SK-N-SH (cell line): ENCODE data around the gene OR5AK2. TPM values are rescaled to one million over a fixed set of nuclear protein-coding genes. Genes with fewer than 3 reads are reported as not detected.
"Not testable (repeated sequence)": the region's sequence is repeated elsewhere in the genome, so short reads cannot be mapped to it uniquely, and the experiment has no call there.

Experiments
- CTCF ChIA-PET: fragments of 300-600, 350-600 bp; formaldehyde crosslinking; extraction: SDS; loops from one replicate; lab custom pipeline; 2021; lab: Yijun Ruan, JAX
- POLR2A ChIA-PET: fragments of 350-600 bp; sonication (Branson Sonifier 250); formaldehyde crosslinking; extraction: SDS; loops from one replicate; lab custom pipeline; 2020; ENCODE audit warnings: antibody characterized with exemption, inconsistent platforms; lab: Yijun Ruan, JAX
- DNase-seq: peaks from one replicate; pipeline ENCODE4 v3.0.0; 2012
- H2AFZ ChIP-seq: fragments of 200-600 bp; sonication (generic); 2 replicates; pipeline ENCODE4 v1.8.1; 2016; ENCODE audit warnings: antibody characterized with exemption, mild to moderate bottlenecking, low read depth
- H3F3A ChIP-seq: fragments of 200-600 bp; sonication (generic); replicated peaks from 2 replicates; pipeline ENCODE3; 2016; ENCODE audit warnings: antibody characterized with exemption, mild to moderate bottlenecking; ENCODE audit not compliant: insufficient read depth
- H3K27ac ChIP-seq, 2 experiments: fragments of 200-500 bp in 1 of 2; fragments of 200-600 bp in 1 of 2; sonication (Bioruptor generic) in 1 of 2; sonication (generic), shearing (Covaris generic) in 1 of 2; 2 replicates each; pipeline versions ENCODE4 v1.5.1 to v1.6.1; 2014 to 2016; ENCODE audit warnings: low read depth in 2 of 2, inconsistent platforms in 1 of 2, low read length in 1 of 2, mild to moderate bottlenecking in 1 of 2, mixed read lengths in 1 of 2
- H3K27me3 ChIP-seq: fragments of 200-600 bp; sonication (generic), shearing (Covaris generic); 2 replicates; pipeline ENCODE4 v1.6.1; 2016; ENCODE audit warnings: mixed run types; ENCODE audit not compliant: insufficient read depth
- H3K36me3 ChIP-seq, 2 experiments: fragments of 200-500 bp in 1 of 2; fragments of 200-600 bp in 1 of 2; sonication (Bioruptor generic) in 1 of 2; sonication (generic) in 1 of 2; replicated peaks in 1 of 2; 2 replicates each; pipeline versions ENCODE3 to v1.5.1; 2014 to 2016; ENCODE audit warnings: low read length in 1 of 2, mild to moderate bottlenecking in 1 of 2; ENCODE audit not compliant: insufficient read depth in 2 of 2, control insufficient read depth in 1 of 2
- H3K4me1 ChIP-seq, 2 experiments: fragments of 200-500 bp in 1 of 2; fragments of 200-600 bp in 1 of 2; sonication (Bioruptor generic) in 1 of 2; sonication (generic), shearing (Covaris generic) in 1 of 2; 2 replicates each; pipeline versions ENCODE4 v1.5.1 to v1.6.1; 2014 to 2016; ENCODE audit warnings: low read depth in 1 of 2, low read length in 1 of 2, mixed run types in 1 of 2; ENCODE audit not compliant: insufficient read depth in 2 of 2, control insufficient read depth in 1 of 2
- H3K4me2 ChIP-seq: fragments of 200-600 bp; sonication (generic), shearing (Covaris generic); 2 replicates; pipeline ENCODE4 v1.6.1; 2017; ENCODE audit warnings: mixed run types
- H3K4me3 ChIP-seq, 2 experiments: fragments of 200-500 bp in 1 of 2; fragments of 200-600 bp in 1 of 2; sonication (Bioruptor generic) in 1 of 2; sonication (generic), shearing (Covaris generic) in 1 of 2; 2 replicates each; pipeline versions ENCODE4 v1.5.1 to v1.8.1; 2014 to 2016; ENCODE audit warnings: low read depth in 2 of 2, inconsistent platforms in 1 of 2, low read length in 1 of 2, mild to moderate bottlenecking in 1 of 2, mixed read lengths in 1 of 2, moderate library complexity in 1 of 2
- H3K79me2 ChIP-seq: fragments of 200-600 bp; sonication (generic); 2 replicates; pipeline ENCODE4 v1.8.1; 2017; ENCODE audit warnings: mild to moderate bottlenecking; ENCODE audit not compliant: insufficient read depth
- H3K9ac ChIP-seq: fragments of 200-600 bp; sonication (generic); 2 replicates; pipeline ENCODE4 v1.6.1; 2017; ENCODE audit warnings: mixed run types
- H3K9me2 ChIP-seq: fragments of 200-600 bp; sonication (generic); 2 replicates; pipeline ENCODE4 v1.6.1; 2017; ENCODE audit warnings: mixed run types
- H3K9me3 ChIP-seq: fragments of 200-600 bp; sonication (generic); 2 replicates; pipeline ENCODE4 v1.6.1; 2017; ENCODE audit warnings: mixed run types, mild to moderate bottlenecking, moderate library complexity
- H4K20me1 ChIP-seq: fragments of 200-600 bp; sonication (generic); 2 replicates; pipeline ENCODE4 v1.6.1; 2017; ENCODE audit warnings: mild to moderate bottlenecking, mixed run types; ENCODE audit not compliant: insufficient read depth
- EP300 ChIP-seq, 2 experiments: IDR thresholded peaks; 2 replicates each; pipeline versions ENCODE4 v1.4.0 to v1.6.1; 2012; ENCODE audit warnings: borderline replicate concordance in 1 of 2, low read depth in 1 of 2, low read length in 1 of 2
- EZH2phosphoT487 ChIP-seq: fragments of 200-600 bp; sonication (generic); IDR thresholded peaks from 2 replicates; pipeline ENCODE4 v1.6.1; 2017; ENCODE audit warnings: low read depth, mixed run types, mild to moderate bottlenecking, antibody characterized with exemption, moderate library complexity, borderline replicate concordance
- FOXJ3 ChIP-seq: sonication (generic); formaldehyde crosslinking; IDR thresholded peaks from 2 replicates; pipeline ENCODE4 v1.5.1; 2020; ENCODE audit warnings: mild to moderate bottlenecking, missing genetic modification reagents
- FOXM1 ChIP-seq: IDR thresholded peaks from 2 replicates; pipeline ENCODE4 v1.4.0; 2012; ENCODE audit warnings: low read depth, mild to moderate bottlenecking
- JUND ChIP-seq: IDR thresholded peaks from 2 replicates; pipeline ENCODE4 v1.4.0; 2012
- MXI1 ChIP-seq: IDR thresholded peaks from 2 replicates; pipeline ENCODE4 v1.6.1; 2012; ENCODE audit warnings: mild to moderate bottlenecking, low read depth, low read length, improper control_type of control experiment
- NFIC ChIP-seq: IDR thresholded peaks from 2 replicates; pipeline ENCODE4 v1.4.0; 2012; ENCODE audit warnings: borderline replicate concordance
- NRF1 ChIP-seq: IDR thresholded peaks from 2 replicates; pipeline ENCODE4 v1.6.1; 2012; ENCODE audit warnings: low read depth, mild to moderate bottlenecking, low read length
- POLR2AphosphoS5 ChIP-seq: IDR thresholded peaks from 2 replicates; pipeline ENCODE4 v1.6.1; 2012; ENCODE audit warnings: low read depth, low read length
- RCOR1 ChIP-seq: fragments of 150-350 bp; IDR thresholded peaks from 2 replicates; pipeline ENCODE4 v1.6.1; 2017; ENCODE audit warnings: antibody characterized with exemption, low read length
- RFX5 ChIP-seq: IDR thresholded peaks from 2 replicates; pipeline ENCODE4 v1.6.1; 2012; ENCODE audit warnings: mild to moderate bottlenecking, improper control_type of control experiment, low read length
- RXRA ChIP-seq: IDR thresholded peaks from 2 replicates; pipeline ENCODE4 v1.4.0; 2012; ENCODE audit warnings: low read depth, mild to moderate bottlenecking, borderline replicate concordance
- TAF1 ChIP-seq: IDR thresholded peaks from 2 replicates; pipeline ENCODE4 v1.6.1; 2012; ENCODE audit warnings: low read depth, mild to moderate bottlenecking, low read length, moderate library complexity, borderline replicate concordance
- TEAD4 ChIP-seq: IDR thresholded peaks from 2 replicates; pipeline ENCODE4 v1.4.0; 2012; ENCODE audit warnings: mild to moderate bottlenecking, borderline replicate concordance; ENCODE audit not compliant: insufficient read depth
- YY1 ChIP-seq: IDR thresholded peaks from 2 replicates; pipeline ENCODE4 v1.4.0; 2012; ENCODE audit warnings: low read depth, mild to moderate bottlenecking
- WGBS: methylation state at CpG from one replicate; pipeline ENCODE4 v1.1.6; 2017; ENCODE audit warnings: low lambda C conversion rate; 5-methylcytosine and 5-hydroxymethylcytosine counted together
- polyA plus RNA-seq, 3 experiments: library from polyadenylated mRNA; depleted of rRNA; stranded (reverse); fragments of >200 nt; gene quantifications; 2 replicates each; pipeline ENCODE4 v1.2.3, GENCODE V29; 2012
- TF ChIP-seq, protein P1 (sequence below): fragments of 150-350 bp; IDR thresholded peaks from 2 replicates; pipeline ENCODE4 v1.6.1; 2016; ENCODE audit warnings: mild to moderate bottlenecking, low read depth, low read length
- TF ChIP-seq, protein P2 (sequence below): IDR thresholded peaks from 2 replicates; pipeline ENCODE4 v1.6.1; 2012; ENCODE audit warnings: mild to moderate bottlenecking, low read depth, low read length, moderate library complexity
- TF ChIP-seq, protein P3 (sequence below): IDR thresholded peaks from 2 replicates; pipeline ENCODE4 v1.4.0; 2012; ENCODE audit warnings: low read depth, borderline replicate concordance
- TF ChIP-seq, protein P4 (sequence below): IDR thresholded peaks from 2 replicates; pipeline ENCODE4 v1.4.0; 2012; ENCODE audit warnings: low read depth

The OR5AK2 gene, protein sequence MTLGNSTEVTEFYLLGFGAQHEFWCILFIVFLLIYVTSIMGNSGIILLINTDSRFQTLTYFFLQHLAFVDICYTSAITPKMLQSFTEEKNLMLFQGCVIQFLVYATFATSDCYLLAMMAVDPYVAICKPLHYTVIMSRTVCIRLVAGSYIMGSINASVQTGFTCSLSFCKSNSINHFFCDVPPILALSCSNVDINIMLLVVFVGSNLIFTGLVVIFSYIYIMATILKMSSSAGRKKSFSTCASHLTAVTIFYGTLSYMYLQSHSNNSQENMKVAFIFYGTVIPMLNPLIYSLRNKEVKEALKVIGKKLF
- polyA plus RNA-seq (2012; rRNA removed) = not detected in 2 replicates
- not detected in 2 replicates for polyA plus RNA-seq (2012; cell fraction: cytosol; rRNA removed)
- polyA plus RNA-seq (2012; cell fraction: nucleus; rRNA removed) = not detected in 2 replicates

DNA sequence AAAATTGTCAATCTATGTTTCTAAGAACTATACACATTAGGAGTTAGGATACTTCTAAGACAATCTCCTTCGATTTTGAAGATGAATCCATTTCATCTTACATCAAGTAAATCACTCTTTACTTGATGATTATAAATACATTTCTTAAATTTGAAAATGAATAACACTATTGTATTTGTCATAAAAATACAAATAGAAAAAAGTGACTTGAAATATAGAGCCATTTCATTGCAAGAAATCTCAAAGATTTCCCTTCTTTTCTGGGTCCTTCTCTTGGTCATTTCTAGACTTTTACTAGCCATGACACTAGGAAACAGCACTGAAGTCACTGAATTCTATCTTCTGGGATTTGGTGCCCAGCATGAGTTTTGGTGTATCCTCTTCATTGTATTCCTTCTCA, at the start of gene OR5AK2:
Gene OR5AK2, plus strand, starts transcription at position 301 of the 400 bp plus-strand sequence. Its CDS starts 0 bp downstream, at position 301.
- H3K27me3 ChIP-seq = no peaks in the 10 kb centered on the region
- H2AFZ ChIP-seq = no peak within 1 kb of the TSS
- no peaks in the 10 kb centered on the region for H3F3A ChIP-seq
- H3K27ac ChIP-seq = no peak within 1 kb of the TSS
- CTCF ChIA-PET = no interaction called here
- no peaks in the 10 kb centered on the region for H4K20me1 ChIP-seq
- DNase-seq = no peak
- WGBS = 7% methylated on average over 1 of the region's 1 CpG
- no peaks in the 10 kb centered on the region for H3K9me2 ChIP-seq
- no peak within 1 kb of the TSS for H3K4me2 ChIP-seq
- POLR2A ChIA-PET = no interaction called here
- H3K9me3 ChIP-seq = no peaks in the 10 kb centered on the region
- H3K36me3 ChIP-seq = no peaks in the 10 kb centered on the region
- H3K9ac ChIP-seq = no peak within 1 kb of the TSS
- TF ChIP-seq MXI1 (no peak), RCOR1 (no peak), NFIC (no peak), JUND (no peak), RXRA (no peak), TAF1 (no peak), FOXM1 (no peak), TEAD4 (no peak), YY1 (no peak), EP300 (IDR thresholded peaks at IDR 0.05; ENCODE audit: borderline replicate concordance in 1 of 2, low read depth in 1 of 2, low read length in 1 of 2) (no peak), RFX5 (no peak), EZH2phosphoT487 (no peak), POLR2AphosphoS5 (no peak), NRF1 (no peak), FOXJ3 (CRISPR knock-in tag) (no peak)
- TF ChIP-seq, protein P1, sequence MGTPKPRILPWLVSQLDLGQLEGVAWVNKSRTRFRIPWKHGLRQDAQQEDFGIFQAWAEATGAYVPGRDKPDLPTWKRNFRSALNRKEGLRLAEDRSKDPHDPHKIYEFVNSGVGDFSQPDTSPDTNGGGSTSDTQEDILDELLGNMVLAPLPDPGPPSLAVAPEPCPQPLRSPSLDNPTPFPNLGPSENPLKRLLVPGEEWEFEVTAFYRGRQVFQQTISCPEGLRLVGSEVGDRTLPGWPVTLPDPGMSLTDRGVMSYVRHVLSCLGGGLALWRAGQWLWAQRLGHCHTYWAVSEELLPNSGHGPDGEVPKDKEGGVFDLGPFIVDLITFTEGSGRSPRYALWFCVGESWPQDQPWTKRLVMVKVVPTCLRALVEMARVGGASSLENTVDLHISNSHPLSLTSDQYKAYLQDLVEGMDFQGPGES = no peak
- TF ChIP-seq, protein P2, sequence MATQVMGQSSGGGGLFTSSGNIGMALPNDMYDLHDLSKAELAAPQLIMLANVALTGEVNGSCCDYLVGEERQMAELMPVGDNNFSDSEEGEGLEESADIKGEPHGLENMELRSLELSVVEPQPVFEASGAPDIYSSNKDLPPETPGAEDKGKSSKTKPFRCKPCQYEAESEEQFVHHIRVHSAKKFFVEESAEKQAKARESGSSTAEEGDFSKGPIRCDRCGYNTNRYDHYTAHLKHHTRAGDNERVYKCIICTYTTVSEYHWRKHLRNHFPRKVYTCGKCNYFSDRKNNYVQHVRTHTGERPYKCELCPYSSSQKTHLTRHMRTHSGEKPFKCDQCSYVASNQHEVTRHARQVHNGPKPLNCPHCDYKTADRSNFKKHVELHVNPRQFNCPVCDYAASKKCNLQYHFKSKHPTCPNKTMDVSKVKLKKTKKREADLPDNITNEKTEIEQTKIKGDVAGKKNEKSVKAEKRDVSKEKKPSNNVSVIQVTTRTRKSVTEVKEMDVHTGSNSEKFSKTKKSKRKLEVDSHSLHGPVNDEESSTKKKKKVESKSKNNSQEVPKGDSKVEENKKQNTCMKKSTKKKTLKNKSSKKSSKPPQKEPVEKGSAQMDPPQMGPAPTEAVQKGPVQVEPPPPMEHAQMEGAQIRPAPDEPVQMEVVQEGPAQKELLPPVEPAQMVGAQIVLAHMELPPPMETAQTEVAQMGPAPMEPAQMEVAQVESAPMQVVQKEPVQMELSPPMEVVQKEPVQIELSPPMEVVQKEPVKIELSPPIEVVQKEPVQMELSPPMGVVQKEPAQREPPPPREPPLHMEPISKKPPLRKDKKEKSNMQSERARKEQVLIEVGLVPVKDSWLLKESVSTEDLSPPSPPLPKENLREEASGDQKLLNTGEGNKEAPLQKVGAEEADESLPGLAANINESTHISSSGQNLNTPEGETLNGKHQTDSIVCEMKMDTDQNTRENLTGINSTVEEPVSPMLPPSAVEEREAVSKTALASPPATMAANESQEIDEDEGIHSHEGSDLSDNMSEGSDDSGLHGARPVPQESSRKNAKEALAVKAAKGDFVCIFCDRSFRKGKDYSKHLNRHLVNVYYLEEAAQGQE = no peak
- TF ChIP-seq, protein P3, sequence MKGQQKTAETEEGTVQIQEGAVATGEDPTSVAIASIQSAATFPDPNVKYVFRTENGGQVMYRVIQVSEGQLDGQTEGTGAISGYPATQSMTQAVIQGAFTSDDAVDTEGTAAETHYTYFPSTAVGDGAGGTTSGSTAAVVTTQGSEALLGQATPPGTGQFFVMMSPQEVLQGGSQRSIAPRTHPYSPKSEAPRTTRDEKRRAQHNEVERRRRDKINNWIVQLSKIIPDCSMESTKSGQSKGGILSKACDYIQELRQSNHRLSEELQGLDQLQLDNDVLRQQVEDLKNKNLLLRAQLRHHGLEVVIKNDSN = no peak
- TF ChIP-seq, protein P4, sequence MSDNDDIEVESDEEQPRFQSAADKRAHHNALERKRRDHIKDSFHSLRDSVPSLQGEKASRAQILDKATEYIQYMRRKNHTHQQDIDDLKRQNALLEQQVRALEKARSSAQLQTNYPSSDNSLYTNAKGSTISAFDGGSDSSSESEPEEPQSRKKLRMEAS = no peak
- H3K4me1 ChIP-seq = no peaks in the 10 kb centered on the region
- H3K4me3 ChIP-seq = no peak within 1 kb of the TSS
- no peaks in the 10 kb centered on the region for H3K79me2 ChIP-seq

DNA sequence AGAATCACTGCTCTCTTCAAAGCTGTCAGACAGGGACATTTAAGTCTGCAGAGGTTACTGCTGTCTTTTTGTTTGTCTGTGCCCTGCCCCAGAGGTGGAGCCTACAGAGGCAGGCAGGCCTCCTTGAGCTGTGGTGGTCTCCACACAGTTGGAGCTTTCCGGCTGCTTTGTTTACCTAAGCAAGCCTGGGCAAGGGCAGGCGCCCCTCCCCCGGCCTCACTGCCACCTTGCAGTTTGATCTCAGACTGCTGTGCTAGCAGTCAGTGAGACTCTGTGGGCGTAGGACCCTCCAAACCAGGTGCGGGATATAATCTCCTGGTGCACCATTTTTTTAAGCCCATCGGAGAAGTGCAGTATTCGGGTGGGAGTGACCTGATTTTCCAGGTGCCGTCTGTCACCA, 43.2 kb upstream of the OR5AK2 start:
- H3K9ac ChIP-seq, H3K4me2 ChIP-seq, POLR2A ChIA-PET, H3K27ac ChIP-seq, H3F3A ChIP-seq, H2AFZ ChIP-seq, H3K79me2 ChIP-seq, H3K27me3 ChIP-seq, H4K20me1 ChIP-seq, H3K9me3 ChIP-seq, DNase-seq, H3K4me3 ChIP-seq, H3K36me3 ChIP-seq, H3K4me1 ChIP-seq, H3K9me2 ChIP-seq: not testable (repeated sequence)
- 55% methylated on average over 7 of the region's 8 CpGs for WGBS
- CTCF ChIA-PET = interaction anchor here (1.6 kb wide), 1 partner anchor 304 kb away, joined by 3 read pairs; no protein-coding TSS in a partner anchor
